ENCODE measurements around the gene NUP153.

Gene NUP153

DNA sequence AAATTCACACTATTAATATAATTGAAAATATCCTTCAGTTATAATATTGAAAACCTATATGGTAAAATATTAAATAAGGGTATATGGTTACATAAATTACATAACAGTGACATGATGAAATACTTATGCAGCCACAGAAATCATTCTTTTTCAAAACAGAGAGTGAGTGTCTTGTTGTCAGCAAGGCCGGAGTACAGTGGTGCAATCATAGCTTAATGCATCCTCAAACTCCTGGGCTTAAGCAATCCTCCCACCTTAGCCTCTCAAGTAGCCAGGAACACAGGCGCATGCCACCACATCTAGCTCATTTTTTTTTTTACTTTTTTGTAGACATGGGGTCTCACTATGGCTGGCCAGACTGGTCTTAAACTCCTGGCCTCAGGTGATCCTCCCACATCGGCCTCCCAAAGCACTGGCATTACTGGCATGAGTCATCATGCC, 66.2 kb downstream of the NUP153 start:
- CTCF ChIA-PET = no interaction called here
- POLR2A ChIA-PET = no interaction called here
- TF ChIP-seq ELF4 (IDR thresholded peaks at IDR 0.05) (no peak), NFRKB (IDR thresholded peaks at IDR 0.05) (no peak), SP1 (IDR thresholded peaks at IDR 0.05) (no peak), ZNF384 (IDR thresholded peaks at IDR 0.05) (no peak), HDGF (IDR thresholded peaks at IDR 0.05; ENCODE audit: borderline replicate concordance) (no peak)
- DNase-seq (ENCODE audit: extremely low spot score) = no peak

DNA sequence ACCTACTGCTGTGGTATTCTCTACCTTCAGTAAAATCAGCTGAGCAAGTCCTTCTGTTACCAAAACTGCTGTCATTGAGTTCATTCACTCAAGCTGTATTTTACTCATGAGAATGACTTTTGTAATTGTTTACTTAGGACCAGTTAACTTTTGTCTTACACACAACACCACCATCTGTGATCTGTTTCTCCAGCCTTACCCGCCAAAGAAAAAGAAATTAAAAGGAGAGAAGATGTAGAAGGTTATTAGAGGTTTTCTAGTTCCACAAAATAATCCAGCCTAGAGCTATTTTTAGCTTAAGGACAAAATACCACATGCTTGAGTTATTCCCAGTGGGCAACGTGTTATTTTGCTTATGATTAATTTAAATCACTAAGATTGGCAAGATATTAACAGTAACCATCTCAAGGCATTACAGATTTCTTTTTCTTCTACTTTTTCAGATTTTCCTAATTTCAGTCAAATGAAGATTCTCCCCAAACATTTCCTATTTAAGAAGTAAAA, 68.5 kb downstream of the NUP153 start:
- TF ChIP-seq ELF4 (IDR thresholded peaks at IDR 0.05) (no peak), HDGF (IDR thresholded peaks at IDR 0.05; ENCODE audit: borderline replicate concordance) (no peak), TARDBP (IDR thresholded peaks at IDR 0.05) (no peak), CTBP1 (IDR thresholded peaks at IDR 0.05; ENCODE audit: borderline replicate concordance) (no peak)
- TF ChIP-seq, protein P1, sequence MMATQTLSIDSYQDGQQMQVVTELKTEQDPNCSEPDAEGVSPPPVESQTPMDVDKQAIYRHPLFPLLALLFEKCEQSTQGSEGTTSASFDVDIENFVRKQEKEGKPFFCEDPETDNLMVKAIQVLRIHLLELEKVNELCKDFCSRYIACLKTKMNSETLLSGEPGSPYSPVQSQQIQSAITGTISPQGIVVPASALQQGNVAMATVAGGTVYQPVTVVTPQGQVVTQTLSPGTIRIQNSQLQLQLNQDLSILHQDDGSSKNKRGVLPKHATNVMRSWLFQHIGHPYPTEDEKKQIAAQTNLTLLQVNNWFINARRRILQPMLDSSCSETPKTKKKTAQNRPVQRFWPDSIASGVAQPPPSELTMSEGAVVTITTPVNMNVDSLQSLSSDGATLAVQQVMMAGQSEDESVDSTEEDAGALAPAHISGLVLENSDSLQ (IDR thresholded peaks at IDR 0.05) = no peak
- no peak for DNase-seq (ENCODE audit: extremely low spot score)
- ChIA-PET POLR2A (no interaction called here), CTCF (no interaction called here)

GRCh38 chr6:17635568-17635967, 71.2 kb downstream of the NUP153 start:
- TF ChIP-seq ELF4 (IDR thresholded peaks at IDR 0.05) = no peak
- ChIA-PET CTCF (no interaction called here), POLR2A (no interaction called here)

DNA sequence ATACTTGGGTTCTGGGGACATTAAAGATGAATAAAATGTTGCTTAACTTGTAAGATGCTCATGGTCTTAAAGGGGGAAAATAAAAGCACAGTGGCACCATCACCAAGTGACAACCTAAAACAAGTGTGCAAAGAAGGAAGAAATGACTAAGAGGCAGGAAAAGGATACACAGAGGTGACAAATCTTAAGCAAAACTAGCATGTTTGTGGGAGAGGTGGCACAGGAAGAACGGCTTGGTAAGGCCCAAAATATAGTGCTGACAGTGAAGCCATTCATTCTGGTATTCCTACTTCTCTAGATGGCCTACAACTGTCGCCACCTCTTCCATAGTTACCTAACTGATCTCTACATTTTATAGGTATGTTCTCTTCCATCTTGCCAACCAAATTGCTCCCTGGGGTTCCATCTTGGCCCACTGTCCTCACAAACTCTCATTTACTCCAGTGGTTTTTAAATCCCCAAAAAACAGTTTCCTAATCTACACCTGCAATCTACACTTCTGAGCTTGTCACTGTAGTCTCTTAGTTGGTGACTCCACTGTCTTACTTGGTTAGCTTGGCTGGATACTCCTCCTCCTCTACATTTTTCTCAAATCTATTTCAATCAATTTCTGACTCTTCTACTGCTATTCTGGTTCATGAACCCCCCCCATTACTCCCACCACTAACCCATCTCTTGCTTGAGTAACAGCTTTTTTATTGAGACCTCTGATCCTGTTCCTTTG, 73.1 kb downstream of the NUP153 start:
- DNase-seq (ENCODE audit: extremely low spot score) = no peak
- TF ChIP-seq L3MBTL2 (conservative IDR thresholded peaks at IDR 0.05) (no peak), TARDBP (IDR thresholded peaks at IDR 0.05) (no peak), BHLHE40 (IDR thresholded peaks at IDR 0.05; ENCODE audit: borderline replicate concordance) (no peak), HDGF (IDR thresholded peaks at IDR 0.05; ENCODE audit: borderline replicate concordance) (no peak), CTBP1 (IDR thresholded peaks at IDR 0.05; ENCODE audit: borderline replicate concordance) (no peak), LEF1 (IDR thresholded peaks at IDR 0.05; ENCODE audit: borderline replicate concordance) (no peak), NFRKB (IDR thresholded peaks at IDR 0.05) (no peak), SP1 (IDR thresholded peaks at IDR 0.05) (no peak)
- TF ChIP-seq, protein P1 (IDR thresholded peaks at IDR 0.05) = no peak
- CTCF ChIA-PET = no interaction called here
- POLR2A ChIA-PET = interaction anchor here (1.0 kb wide), 1 partner anchor 34 kb away, joined by 4 read pairs; the partner anchor contains the start of gene FAM8A1

More at GRCh38 chr6:17635568-17635967, 71.2 kb downstream of the NUP153 start:
- no peak for DNase-seq (ENCODE audit: extremely low spot score)

GRCh38 chr6:17632934-17633333, 73.8 kb downstream of the NUP153 start:
- DNase-seq (ENCODE audit: extremely low spot score) = no peak
- no peak for TF ChIP-seq NFRKB (IDR thresholded peaks at IDR 0.05)
- no peak for TF ChIP-seq BHLHE40 (IDR thresholded peaks at IDR 0.05; ENCODE audit: borderline replicate concordance)
- no peak for TF ChIP-seq L3MBTL2 (conservative IDR thresholded peaks at IDR 0.05)
- TF ChIP-seq FOXA1 (IDR thresholded peaks at IDR 0.05) = no peak
- no peak for TF ChIP-seq TARDBP (IDR thresholded peaks at IDR 0.05)
- no peak for TF ChIP-seq SUZ12 (IDR thresholded peaks at IDR 0.05)
- TF ChIP-seq, protein P1 (IDR thresholded peaks at IDR 0.05) = no peak
- no peak for TF ChIP-seq CTBP1 (IDR thresholded peaks at IDR 0.05; ENCODE audit: borderline replicate concordance)
- TF ChIP-seq HDGF (IDR thresholded peaks at IDR 0.05; ENCODE audit: borderline replicate concordance) = no peak
- TF ChIP-seq FOXM1 (IDR thresholded peaks at IDR 0.05; ENCODE audit: borderline replicate concordance) = no peak
- TF ChIP-seq LEF1 (IDR thresholded peaks at IDR 0.05; ENCODE audit: borderline replicate concordance) = no peak
- no peak for TF ChIP-seq SP1 (IDR thresholded peaks at IDR 0.05)
- no peak for TF ChIP-seq ELF4 (IDR thresholded peaks at IDR 0.05)
- no peak for TF ChIP-seq FOXK2 (IDR thresholded peaks at IDR 0.05)
- no peak for TF ChIP-seq ARNT (IDR thresholded peaks at IDR 0.05)
- no peak for TF ChIP-seq ZNF384 (IDR thresholded peaks at IDR 0.05)
- POLR2A ChIA-PET = interaction anchor here (1.0 kb wide), 1 partner anchor 33 kb away, joined by 4 read pairs; the partner anchor contains the start of gene FAM8A1
- CTCF ChIA-PET = no interaction called here

DNA sequence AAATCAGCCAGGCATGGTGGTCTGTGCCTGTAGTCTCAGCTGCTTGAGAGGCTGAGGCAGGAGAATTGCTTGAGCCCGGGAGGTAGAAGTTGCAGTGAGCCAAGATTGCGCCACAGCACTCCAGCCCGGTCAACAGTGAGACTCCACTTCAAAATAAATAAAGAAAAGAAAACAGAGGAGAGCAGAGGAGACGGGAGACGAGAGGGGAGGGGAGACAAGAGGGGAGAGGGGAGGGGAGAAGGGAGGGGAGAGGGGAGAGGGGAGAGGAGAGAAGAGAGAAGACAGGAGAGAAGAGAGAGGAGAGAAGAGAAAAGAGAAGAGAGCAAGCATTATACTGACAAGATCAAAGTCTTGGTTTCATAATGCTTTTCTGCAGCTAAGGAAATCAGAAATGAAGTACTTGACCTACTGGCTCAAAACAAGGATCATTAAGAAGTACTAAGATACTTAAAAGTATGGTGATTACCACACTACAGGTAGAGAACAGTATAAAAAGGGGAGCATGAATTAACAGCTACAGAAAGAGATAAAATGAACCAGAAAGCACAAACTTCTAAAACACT, 76.1 kb downstream of the NUP153 start:
- no peak for TF ChIP-seq NFRKB (IDR thresholded peaks at IDR 0.05)
- no peak for TF ChIP-seq FOXA1 (IDR thresholded peaks at IDR 0.05)
- TF ChIP-seq L3MBTL2 (conservative IDR thresholded peaks at IDR 0.05) = no peak
- no peak for TF ChIP-seq ELF4 (IDR thresholded peaks at IDR 0.05)
- TF ChIP-seq, protein P1 (IDR thresholded peaks at IDR 0.05) = no peak
- no peak for TF ChIP-seq SUZ12 (IDR thresholded peaks at IDR 0.05)
- TF ChIP-seq FOXM1 (IDR thresholded peaks at IDR 0.05; ENCODE audit: borderline replicate concordance) = no peak
- CTCF ChIA-PET = no interaction called here

More for the DNA sequence above, 76.1 kb downstream of the NUP153 start:
- no peak for DNase-seq (ENCODE audit: extremely low spot score)
- POLR2A ChIA-PET = no interaction called here

Data from HEK293T (cell line).